ENCODE data around the gene PDE7B. TPM values are rescaled to one million over a fixed set of nuclear protein-coding genes. Genes with fewer than 3 reads are reported as not detected.

The PDE7B gene
- total and polyA plus RNA-seq, 2 of the 4 experiments (the other 2 are of a cell fraction): 7.8 to 12.4 TPM

- Histone ChIP-seq H3K36me3 (ENCODE audit: control insufficient read depth, insufficient read depth, low read length) (peaks cover 25% of the 10 kb centered on the region), H3K4ac (ENCODE audit: low read depth, low read length) (no peak overlapping the region), H3K79me1 (ENCODE audit: low read depth in 1 of 2, low read length in 2 of 2) (peaks cover 19 to 45% of the 10 kb centered on the region in 2 experiments), H3K4me3 (ENCODE audit: insufficient read depth, low read depth, low read length) (no peak overlapping the region), H3K23ac (ENCODE audit: low read depth, low read length) (no peak overlapping the region), H4K5ac (ENCODE audit: low read depth, low read length) (no peak overlapping the region), H4K20me1 (ENCODE audit: insufficient read depth, low read length) (no peaks in the 10 kb centered on the region), H3K27me3 (ENCODE audit: control insufficient read depth, insufficient read depth, low read length) (no peaks in the 10 kb centered on the region), H3K4me2 (ENCODE audit: low read depth, low read length) (no peak overlapping the region), H2BK5ac (ENCODE audit: low read depth, low read length, poor library complexity, severe bottlenecking) (no peak overlapping the region), H4K8ac (ENCODE audit: low read depth in 2 of 2, low read length in 2 of 2) (no peak overlapping the region), H4K91ac (ENCODE audit: insufficient read depth, low read depth, low read length) (no peak overlapping the region), H3K9me1 (ENCODE audit: insufficient read depth, low read length) (peaks cover 7% of the 10 kb centered on the region; the same call in 1 of the 2 replicates), H2AFZ (replicated peaks; ENCODE audit: low read length, poor library complexity) (no peak overlapping the region), H2BK20ac (ENCODE audit: low read depth, low read length) (no peak overlapping the region), H3K56ac (ENCODE audit: extremely low read depth, insufficient read depth, low read length) (no peak overlapping the region), H3K14ac (replicated peaks; ENCODE audit: low read depth, low read length) (no peak overlapping the region), H2BK120ac (ENCODE audit: low read depth, low read length) (no peak overlapping the region), H3K27ac (ENCODE audit: insufficient read depth, low read length) (no peak overlapping the region), H3K9me3 (ENCODE audit: control insufficient read depth, insufficient read depth, low read length) (no peaks in the 10 kb centered on the region), H3K18ac (ENCODE audit: low read depth, low read length) (no peak overlapping the region), H3K9ac (ENCODE audit: low read depth, low read length) (no peak overlapping the region), H2AK9ac (replicated peaks; ENCODE audit: low read depth, low read length, poor library complexity) (no peak overlapping the region), H3K4me1 (ENCODE audit: control insufficient read depth, insufficient read depth, low read length) (peaks cover 15% of the 10 kb centered on the region), H2AK5ac (ENCODE audit: low read depth, low read length) (no peak overlapping the region), H2BK15ac (ENCODE audit: low read depth, low read length) (no peak overlapping the region)
- CTCF ChIA-PET: no interaction called here
- in situ Hi-C loops (cut with MboI; ENCODE audit: low sequenced_read_pairs): no loop called here
- WGBS, 2 experiments (ENCODE audit: extremely low coverage in 2 of 2, insufficient read length in 1 of 2): no CpG with 5 or more reads among the region's 3 CpGs
- POLR2A ChIA-PET (ENCODE audit: unreplicated experiment): no interaction called here
- dilution Hi-C loops (cut with HindIII; ENCODE audit: low sequenced_read_pairs, unreplicated experiment): no loop called here
- intact Hi-C loops (cut with micrococcal nuclease): no loop called here
- DNase-seq (no peak), ATAC-seq (ENCODE audit: low read depth) (no peak)
- no TSS peak for BruUV-seq (replicated peaks)
- no peak for TF ChIP-seq FOS (IDR thresholded peaks at IDR 0.05; ENCODE audit: low read depth, low read length)
Measured at GRCh38 chr6:136112262-136112661, 260.8 kb downstream of the PDE7B start.
